Measurements from ENCODE around the gene OR4D11.

DNA sequence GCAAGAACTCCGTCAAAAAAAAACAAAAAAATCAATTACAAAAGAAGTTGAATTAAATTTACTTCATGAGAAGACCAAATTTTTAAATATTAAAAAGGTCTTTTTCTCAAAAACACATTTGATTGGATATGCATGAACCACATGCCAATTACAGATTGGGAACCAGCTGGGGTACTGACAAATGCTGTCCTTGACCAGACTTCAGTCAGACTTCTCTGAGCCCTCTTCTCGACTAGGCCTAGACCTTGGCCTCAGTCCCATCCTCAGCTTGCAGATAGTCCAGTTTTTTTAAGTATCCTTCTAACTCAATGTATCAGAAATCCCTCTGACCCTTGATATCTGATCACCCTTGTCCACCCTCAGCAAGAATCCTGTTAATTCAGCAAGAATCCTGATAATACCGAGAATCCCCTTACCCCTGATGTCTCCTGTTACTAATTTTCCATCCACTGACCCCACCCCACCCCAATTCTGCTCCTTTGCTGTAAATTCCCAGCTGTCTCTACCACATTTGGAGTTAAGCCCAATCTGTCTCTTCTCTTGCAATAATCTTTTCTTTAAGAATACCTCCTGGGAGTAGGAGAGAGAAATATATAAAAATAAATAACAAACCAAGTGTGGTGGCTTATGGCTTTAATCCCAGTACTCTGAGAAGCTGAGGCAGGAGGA, 38.9 kb downstream of the OR4D11 start:
- no peak for TF ChIP-seq POLR2A (IDR thresholded peaks at IDR 0.05)
- TF ChIP-seq, protein P1, sequence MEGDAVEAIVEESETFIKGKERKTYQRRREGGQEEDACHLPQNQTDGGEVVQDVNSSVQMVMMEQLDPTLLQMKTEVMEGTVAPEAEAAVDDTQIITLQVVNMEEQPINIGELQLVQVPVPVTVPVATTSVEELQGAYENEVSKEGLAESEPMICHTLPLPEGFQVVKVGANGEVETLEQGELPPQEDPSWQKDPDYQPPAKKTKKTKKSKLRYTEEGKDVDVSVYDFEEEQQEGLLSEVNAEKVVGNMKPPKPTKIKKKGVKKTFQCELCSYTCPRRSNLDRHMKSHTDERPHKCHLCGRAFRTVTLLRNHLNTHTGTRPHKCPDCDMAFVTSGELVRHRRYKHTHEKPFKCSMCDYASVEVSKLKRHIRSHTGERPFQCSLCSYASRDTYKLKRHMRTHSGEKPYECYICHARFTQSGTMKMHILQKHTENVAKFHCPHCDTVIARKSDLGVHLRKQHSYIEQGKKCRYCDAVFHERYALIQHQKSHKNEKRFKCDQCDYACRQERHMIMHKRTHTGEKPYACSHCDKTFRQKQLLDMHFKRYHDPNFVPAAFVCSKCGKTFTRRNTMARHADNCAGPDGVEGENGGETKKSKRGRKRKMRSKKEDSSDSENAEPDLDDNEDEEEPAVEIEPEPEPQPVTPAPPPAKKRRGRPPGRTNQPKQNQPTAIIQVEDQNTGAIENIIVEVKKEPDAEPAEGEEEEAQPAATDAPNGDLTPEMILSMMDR (IDR thresholded peaks at IDR 0.05), result no peak
- TF ChIP-seq POLR2AphosphoS5 (IDR thresholded peaks at IDR 0.05), result no peak
- no peak for TF ChIP-seq EP300 (IDR thresholded peaks at IDR 0.05; ENCODE audit: low read depth)

Data from transverse colon (tissue), 4 donors.